Measurements from ENCODE around the gene C17orf67.

Gene C17orf67

GRCh38 chr17:56833057-56833808 lies 487 bp downstream of the C17orf67 start:
- peak; percentile 15 for DNase-seq (ENCODE audit: low read depth)

- no peak for DNase-seq (ENCODE audit: low read depth)
Measured at GRCh38 chr17:56832446-56832845, 1.3 kb downstream of the C17orf67 start.

- no peak for DNase-seq (ENCODE audit: low read depth)
Measured at GRCh38 chr17:56831369-56832095, 2.2 kb downstream of the C17orf67 start.

GRCh38 chr17:56830726-56831368 lies 2.9 kb downstream of the C17orf67 start:
- DNase-seq (ENCODE audit: low read depth) = no peak

- DNase-seq (ENCODE audit: low read depth) = no peak
Measured at GRCh38 chr17:56826611-56827414, 6.9 kb downstream of the C17orf67 start.

GRCh38 chr17:56824503-56824902 lies 9.2 kb downstream of the C17orf67 start:
- peak; percentile 12 for DNase-seq (ENCODE audit: low read depth)

- no peak for DNase-seq (ENCODE audit: low read depth)
Measured at GRCh38 chr17:56823848-56824247, 9.9 kb downstream of the C17orf67 start.

GRCh38 chr17:56822725-56823124 lies 11.0 kb downstream of the C17orf67 start:
- DNase-seq (ENCODE audit: low read depth) = no peak

GRCh38 chr17:56821847-56822534 lies 11.7 kb downstream of the C17orf67 start:
- DNase-seq (ENCODE audit: low read depth) = no peak

- no peak for DNase-seq (ENCODE audit: low read depth)
Measured at GRCh38 chr17:56820207-56820606, 13.5 kb downstream of the C17orf67 start.

GRCh38 chr17:56819431-56820145 lies 14.1 kb downstream of the C17orf67 start:
- peak; percentile 42 for DNase-seq (ENCODE audit: low read depth)

GRCh38 chr17:56819030-56819429 lies 14.7 kb downstream of the C17orf67 start:
- DNase-seq (ENCODE audit: low read depth) = no peak

GRCh38 chr17:56817066-56817465 lies 16.7 kb downstream of the C17orf67 start:
- no peak for DNase-seq (ENCODE audit: low read depth)

- DNase-seq (ENCODE audit: low read depth) = no peak
Measured at GRCh38 chr17:56815711-56816110, 18.0 kb downstream of the C17orf67 start.

- no peak for DNase-seq (ENCODE audit: low read depth)
Measured at GRCh38 chr17:56812901-56813388, 20.8 kb downstream of the C17orf67 start.

- DNase-seq (ENCODE audit: low read depth) = no peak
Measured at GRCh38 chr17:56810891-56811775, 22.6 kb downstream of the C17orf67 start.

- no peak for DNase-seq (ENCODE audit: low read depth)
Measured at GRCh38 chr17:56810343-56810742, 23.4 kb downstream of the C17orf67 start.

- no peak for DNase-seq (ENCODE audit: low read depth)
Measured at GRCh38 chr17:56809820-56810179, 23.9 kb downstream of the C17orf67 start.

GRCh38 chr17:56809106-56809819 lies 24.5 kb downstream of the C17orf67 start:
- no peak for DNase-seq (ENCODE audit: low read depth)
